ENCODE measurements around the gene GRIK4. TPM values are rescaled to one million over a fixed set of nuclear protein-coding genes. Genes with fewer than 3 reads are reported as not detected.

The GRIK4 gene
- total RNA-seq, 1 donor from 2014 or later, result 2.2 TPM

GRCh38 chr11:120688163-120688562 is 176.6 kb downstream of the GRIK4 start:
- DNase-seq (ENCODE audit: low read depth), result no peak
- Histone ChIP-seq H3K27ac (ENCODE audit: low read depth, low read length) (no peak overlapping the region), H3K4me1 (ENCODE audit: insufficient read depth, low read length) (no peaks in the 10 kb centered on the region), H2AFZ (ENCODE audit: low read depth, low read length) (no peak overlapping the region), H3K36me3 (ENCODE audit: insufficient read depth, low read length) (no peaks in the 10 kb centered on the region), H3K9me3 (ENCODE audit: insufficient read depth, low read depth, low read length) (no peaks in the 10 kb centered on the region), H3K27me3 (ENCODE audit: insufficient read depth, low read length) (peaks cover 18% of the 10 kb centered on the region), H4K20me1 (ENCODE audit: insufficient read depth, low read length) (no peaks in the 10 kb centered on the region), H3K9ac (ENCODE audit: low read length) (no peak overlapping the region), H3K4me3 (ENCODE audit: insufficient read depth, low read depth, low read length) (no peak overlapping the region), H3K79me2 (ENCODE audit: insufficient read depth, low read length) (no peaks in the 10 kb centered on the region), H3K4me2 (ENCODE audit: low read length) (no peak overlapping the region)
- Mint-ChIP-seq H3K4me1 (ENCODE audit: low read depth, unreplicated experiment) (peaks cover under 1% of the 10 kb centered on the region), H3K36me3 (ENCODE audit: low read depth, unreplicated experiment) (no peaks in the 10 kb centered on the region), H3K27ac (ENCODE audit: unreplicated experiment) (no peak overlapping the region), H3K4me3 (ENCODE audit: unreplicated experiment) (no peak overlapping the region), H3K9me3 (ENCODE audit: unreplicated experiment) (no peaks in the 10 kb centered on the region), H3K27me3 (ENCODE audit: low read depth, unreplicated experiment) (peaks cover 40% of the 10 kb centered on the region)
- no peak for FAIRE-seq
- TF ChIP-seq CTCF (IDR thresholded peaks at IDR 0.05; ENCODE audit: insufficient read depth, low read depth, low read length) (no peak), EZH2 (IDR thresholded peaks at IDR 0.05; ENCODE audit: insufficient read depth, low read length) (no peak)

GRCh38 chr11:120689596-120690275 is 178.2 kb downstream of the GRIK4 start:
- Histone ChIP-seq H3K4me2 (ENCODE audit: low read length) (no peak overlapping the region), H3K27ac (ENCODE audit: low read depth, low read length) (no peak overlapping the region), H3K4me1 (ENCODE audit: insufficient read depth, low read length) (no peaks in the 10 kb centered on the region), H3K4me3 (ENCODE audit: insufficient read depth, low read depth, low read length) (no peak overlapping the region), H3K9me3 (ENCODE audit: insufficient read depth, low read depth, low read length) (no peaks in the 10 kb centered on the region), H3K9ac (ENCODE audit: low read length) (no peak overlapping the region), H2AFZ (ENCODE audit: low read depth, low read length) (no peak overlapping the region), H3K27me3 (ENCODE audit: insufficient read depth, low read length) (peaks cover 18% of the 10 kb centered on the region), H3K79me2 (ENCODE audit: insufficient read depth, low read length) (no peaks in the 10 kb centered on the region), H4K20me1 (ENCODE audit: insufficient read depth, low read length) (no peaks in the 10 kb centered on the region), H3K36me3 (ENCODE audit: insufficient read depth, low read length) (no peaks in the 10 kb centered on the region)
- H3K27me3 Mint-ChIP-seq (ENCODE audit: low read depth, unreplicated experiment), result peaks cover 51% of the 10 kb centered on the region
- H3K27ac Mint-ChIP-seq (ENCODE audit: unreplicated experiment), result no peak overlapping the region
- FAIRE-seq (no peak), DNase-seq (ENCODE audit: low read depth) (no peak)
- H3K4me3 Mint-ChIP-seq (ENCODE audit: unreplicated experiment), result no peak overlapping the region
- no peaks in the 10 kb centered on the region for H3K36me3 Mint-ChIP-seq (ENCODE audit: low read depth, unreplicated experiment)
- H3K4me1 Mint-ChIP-seq (ENCODE audit: low read depth, unreplicated experiment), result no peaks in the 10 kb centered on the region
- no peak for TF ChIP-seq EZH2 (IDR thresholded peaks at IDR 0.05; ENCODE audit: insufficient read depth, low read length)
- no peak for TF ChIP-seq CTCF (IDR thresholded peaks at IDR 0.05; ENCODE audit: insufficient read depth, low read depth, low read length)
- H3K9me3 Mint-ChIP-seq (ENCODE audit: unreplicated experiment), result peaks cover 4% of the 10 kb centered on the region

GRCh38 chr11:120690406-120690805 is 178.9 kb downstream of the GRIK4 start:
- H3K27ac Mint-ChIP-seq (ENCODE audit: unreplicated experiment), result no peak overlapping the region
- H3K36me3 Mint-ChIP-seq (ENCODE audit: low read depth, unreplicated experiment), result peaks cover under 1% of the 10 kb centered on the region
- H3K4me1 Mint-ChIP-seq (ENCODE audit: low read depth, unreplicated experiment), result no peaks in the 10 kb centered on the region
- H3K27me3 Mint-ChIP-seq (ENCODE audit: low read depth, unreplicated experiment), result peaks cover 52% of the 10 kb centered on the region
- Histone ChIP-seq H3K9ac (ENCODE audit: low read length) (no peak overlapping the region), H3K27me3 (ENCODE audit: insufficient read depth, low read length) (peaks cover 17% of the 10 kb centered on the region), H3K4me2 (ENCODE audit: low read length) (no peak overlapping the region), H3K9me3 (ENCODE audit: insufficient read depth, low read depth, low read length) (no peaks in the 10 kb centered on the region), H3K4me1 (ENCODE audit: insufficient read depth, low read length) (no peaks in the 10 kb centered on the region), H3K36me3 (ENCODE audit: insufficient read depth, low read length) (no peaks in the 10 kb centered on the region), H2AFZ (ENCODE audit: low read depth, low read length) (no peak overlapping the region), H4K20me1 (ENCODE audit: insufficient read depth, low read length) (no peaks in the 10 kb centered on the region), H3K4me3 (ENCODE audit: insufficient read depth, low read depth, low read length) (no peak overlapping the region), H3K79me2 (ENCODE audit: insufficient read depth, low read length) (no peaks in the 10 kb centered on the region), H3K27ac (ENCODE audit: low read depth, low read length) (no peak overlapping the region)
- no peak for TF ChIP-seq EZH2 (IDR thresholded peaks at IDR 0.05; ENCODE audit: insufficient read depth, low read length)
- no peak overlapping the region for H3K4me3 Mint-ChIP-seq (ENCODE audit: unreplicated experiment)
- DNase-seq (ENCODE audit: low read depth) (no peak), FAIRE-seq (no peak)
- peaks cover 4% of the 10 kb centered on the region for H3K9me3 Mint-ChIP-seq (ENCODE audit: unreplicated experiment)
